B cell (primary cell): ENCODE measurements around the gene PDLIM7. TPM values are rescaled to one million over a fixed set of nuclear protein-coding genes. Genes with fewer than 3 reads are reported as not detected.

ENCODE experiments used
- ATAC-seq: fragments of 200-7000 bp; cut with Tn5 transposase; one replicate; pipeline ENCODE4 v1.10.0; 2021; ENCODE audit warnings: low read depth, mild to moderate bottlenecking, moderate number of reproducible peaks, moderate library complexity
- CTCF ChIA-PET: fragments of 350-600 bp; sonication (Branson Sonifier 250); formaldehyde crosslinking; loops from one replicate; lab custom pipeline; 2021; ENCODE audit warnings: antibody characterized with exemption, inconsistent platforms; lab: Charles Lee
- POLR2A ChIA-PET: fragments of 350-600 bp; sonication (Branson Sonifier 250); formaldehyde crosslinking; loops from one replicate; lab custom pipeline; 2021; ENCODE audit warnings: antibody characterized with exemption; lab: Charles Lee
- DNase-seq: peaks from one replicate; pipeline ENCODE4 v3.0.0; 2013
- H2AFZ ChIP-seq: 2 replicates; pipeline ENCODE4 v1.6.1; 2012; ENCODE audit warnings: mild to moderate bottlenecking, low read depth, low read length; ENCODE audit not compliant: insufficient read depth, poor library complexity, severe bottlenecking
- H3K27ac ChIP-seq, 2 donors: 1 replicate in 1 of 2; 2 replicates in 1 of 2; pipeline ENCODE4 v1.5.1; 2012 to 2013; ENCODE audit warnings: low read length in 2 of 2, mild to moderate bottlenecking in 2 of 2, moderate library complexity in 1 of 2
- H3K27me3 ChIP-seq, 4 experiments: fragments of 200-600 bp in 1 of 4; sonication (generic) in 1 of 4; replicated peaks in 1 of 4; 1 replicate in 2 of 4; 2 replicates in 2 of 4; pipeline versions ENCODE4 v1.6.1 to v1.7.0; 2013 to 2016; ENCODE audit warnings: low read length in 3 of 4, mild to moderate bottlenecking in 2 of 4, mixed read lengths in 1 of 4, moderate library complexity in 1 of 4; ENCODE audit not compliant: insufficient read depth in 4 of 4, control insufficient read depth in 3 of 4; ENCODE audit errors: control extremely low read depth in 1 of 4
- H3K36me3 ChIP-seq, 2 experiments: replicated peaks in 1 of 2; 1 replicate in 1 of 2; 2 replicates in 1 of 2; pipeline versions ENCODE4 v1.6.1 to v1.7.1; 2013; ENCODE audit warnings: low read length in 1 of 2; ENCODE audit not compliant: insufficient read depth in 2 of 2, control insufficient read depth in 1 of 2; ENCODE audit errors: control extremely low read depth in 1 of 2, extremely low read depth in 1 of 2
- H3K4me1 ChIP-seq, 2 donors: fragments of 200-600 bp in 1 of 2; sonication (generic) in 1 of 2; 1 replicate in 1 of 2; 2 replicates in 1 of 2; pipeline versions ENCODE4 v1.5.1 to v1.6.1; 2013 to 2017; ENCODE audit warnings: low read length in 2 of 2; ENCODE audit not compliant: control insufficient read depth in 2 of 2, insufficient read depth in 2 of 2
- H3K4me2 ChIP-seq: replicated peaks from 2 replicates; pipeline ENCODE3; 2012; ENCODE audit warnings: mild to moderate bottlenecking, low read depth, low read length; ENCODE audit not compliant: poor library complexity, severe bottlenecking
- H3K4me3 ChIP-seq, 5 experiments: fragments of 200-600 bp in 1 of 5; sonication (generic) in 1 of 5; 1 replicate in 3 of 5; 2 replicates in 2 of 5; pipeline versions ENCODE4 v1.5.1 to v1.7.0; 2011 to 2016; ENCODE audit warnings: low read length in 4 of 5, mild to moderate bottlenecking in 4 of 5, low read depth in 2 of 5, control low read depth in 1 of 5, moderate library complexity in 1 of 5; ENCODE audit not compliant: insufficient read depth in 1 of 5; ENCODE audit errors: control extremely low read depth in 1 of 5, extremely low read depth in 1 of 5
- H3K79me2 ChIP-seq: fragments of 200-600 bp; sonication (generic); one replicate; pipeline ENCODE4 v1.6.0; 2016; ENCODE audit warnings: low read length; ENCODE audit not compliant: control insufficient read depth, insufficient read depth
- H3K9ac ChIP-seq: fragments of 200-600 bp; sonication (generic); 2 replicates; pipeline ENCODE4 v1.6.1; 2017; ENCODE audit warnings: mild to moderate bottlenecking, low read length, moderate library complexity
- H3K9me3 ChIP-seq, 3 donors: one replicate each; pipeline versions ENCODE4 v1.6.1 to v1.7.1; 2013; ENCODE audit warnings: low read length in 2 of 3; ENCODE audit not compliant: control insufficient read depth in 2 of 3, insufficient read depth in 1 of 3; ENCODE audit errors: control extremely low read depth in 1 of 3
- H4K20me1 ChIP-seq: 2 replicates; pipeline ENCODE4 v1.6.0; 2012; ENCODE audit warnings: mild to moderate bottlenecking, low read length; ENCODE audit not compliant: insufficient read depth, control insufficient read depth, poor library complexity, severe bottlenecking
- H3K27ac Mint-ChIP-seq: one replicate; pipeline ENCODE4 v1.8.0; 2021; ENCODE audit warnings: mixed read lengths
- H3K27me3 Mint-ChIP-seq: one replicate; pipeline ENCODE4 v1.8.0; 2021; ENCODE audit warnings: mixed read lengths
- H3K4me1 Mint-ChIP-seq: one replicate; pipeline ENCODE4 v1.8.0; 2021; ENCODE audit warnings: mixed read lengths
- H3K4me3 Mint-ChIP-seq: one replicate; pipeline ENCODE4 v1.8.0; 2021; ENCODE audit warnings: mixed read lengths
- H3K9me3 Mint-ChIP-seq: one replicate; pipeline ENCODE4 v1.8.0; 2022; ENCODE audit warnings: mixed read lengths; ENCODE audit not compliant: insufficient read depth
- EZH2 ChIP-seq: IDR thresholded peaks from 2 replicates; pipeline ENCODE4 v1.6.1; 2012; ENCODE audit warnings: borderline replicate concordance, low read depth, mild to moderate bottlenecking, moderate library complexity, low read length; ENCODE audit not compliant: insufficient read depth, poor library complexity, severe bottlenecking
- WGBS: methylation state at CpG from one replicate; pipeline ENCODE4 v1.1.5; 2013; ENCODE audit warnings: missing lambda C conversion rate; ENCODE audit not compliant: insufficient coverage; 5-methylcytosine and 5-hydroxymethylcytosine counted together
- intact Hi-C: fragments of 100-400 bp; cut with micrococcal nuclease; formaldehyde crosslinking; loops from one replicate; pipeline ENCODE4 v1.10.0; 2022
- polyA plus RNA-seq: library from polyadenylated mRNA; depleted of rRNA; stranded (reverse); fragments of >200 nt; gene quantifications from 2 replicates; pipeline ENCODE4 v1.2.3, GENCODE V29; 2012
- total RNA-seq, 2 donors: library from RNA; stranded (reverse); fragments of 120-200 nt in 1 of 2; gene quantifications; 1 replicate in 1 of 2; 2 replicates in 1 of 2; pipeline versions ENCODE4 v1.2.3 to v1.2.4, GENCODE V29; 2013 to 2022
- TF ChIP-seq, protein P1 (sequence below): fragments of 200-600 bp; IDR thresholded peaks from one replicate; pipeline ENCODE4 v1.8.0; 2022; ENCODE audit warnings: antibody characterized with exemption, mild to moderate bottlenecking

The PDLIM7 gene
- total and polyA plus RNA-seq, 2 donors (not counting 1 experiment from before 2014, with no cell fraction given), result 23.9 to 25.8 TPM

- Mint-ChIP-seq H3K9me3 (no peaks in the 10 kb centered on the region), H3K4me1 (peaks cover 16% of the 10 kb centered on the region), H3K4me3 (no peak overlapping the region), H3K27me3 (no peaks in the 10 kb centered on the region), H3K27ac (no peak overlapping the region)
- DNase-seq, result no peak
- H3K9me3 ChIP-seq, result no peaks in the 10 kb centered on the region
- no peak overlapping the region for H3K9ac ChIP-seq
- no peak for ATAC-seq
- no peak overlapping the region for H3K4me3 ChIP-seq
- H3K27me3 ChIP-seq, result no peaks in the 10 kb centered on the region
- ChIA-PET POLR2A (no interaction called here), CTCF (interaction anchor here (1.0 kb wide), 1 partner anchor 13 kb away, joined by 3 read pairs; no protein-coding TSS in a partner anchor)
- H3K27ac ChIP-seq, result no peak overlapping the region
- 98% methylated on average over 7 of the region's 12 CpGs for WGBS
- H3K4me1 ChIP-seq, result peaks cover 0 to 4% of the 10 kb centered on the region in 2 donors
- H3K4me2 ChIP-seq, result no peak overlapping the region
- intact Hi-C loops, result no loop called here
- peaks cover 1 to 80% of the 10 kb centered on the region in 2 experiments for H3K36me3 ChIP-seq
- TF ChIP-seq, protein P1, sequence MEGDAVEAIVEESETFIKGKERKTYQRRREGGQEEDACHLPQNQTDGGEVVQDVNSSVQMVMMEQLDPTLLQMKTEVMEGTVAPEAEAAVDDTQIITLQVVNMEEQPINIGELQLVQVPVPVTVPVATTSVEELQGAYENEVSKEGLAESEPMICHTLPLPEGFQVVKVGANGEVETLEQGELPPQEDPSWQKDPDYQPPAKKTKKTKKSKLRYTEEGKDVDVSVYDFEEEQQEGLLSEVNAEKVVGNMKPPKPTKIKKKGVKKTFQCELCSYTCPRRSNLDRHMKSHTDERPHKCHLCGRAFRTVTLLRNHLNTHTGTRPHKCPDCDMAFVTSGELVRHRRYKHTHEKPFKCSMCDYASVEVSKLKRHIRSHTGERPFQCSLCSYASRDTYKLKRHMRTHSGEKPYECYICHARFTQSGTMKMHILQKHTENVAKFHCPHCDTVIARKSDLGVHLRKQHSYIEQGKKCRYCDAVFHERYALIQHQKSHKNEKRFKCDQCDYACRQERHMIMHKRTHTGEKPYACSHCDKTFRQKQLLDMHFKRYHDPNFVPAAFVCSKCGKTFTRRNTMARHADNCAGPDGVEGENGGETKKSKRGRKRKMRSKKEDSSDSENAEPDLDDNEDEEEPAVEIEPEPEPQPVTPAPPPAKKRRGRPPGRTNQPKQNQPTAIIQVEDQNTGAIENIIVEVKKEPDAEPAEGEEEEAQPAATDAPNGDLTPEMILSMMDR, result no peak
- TF ChIP-seq EZH2, result no peak
- H3K79me2 ChIP-seq, result peaks cover 22% of the 10 kb centered on the region
- H2AFZ ChIP-seq, result no peak overlapping the region
- peaks cover 20% of the 10 kb centered on the region for H4K20me1 ChIP-seq
Measured at GRCh38 chr5:177524539-177524900, 27.1 kb upstream of the PDLIM7 start.

- intact Hi-C loops, result no loop called here
- ChIA-PET POLR2A (no interaction called here), CTCF (interaction anchor here (1.0 kb wide), 1 partner anchor 13 kb away, joined by 3 read pairs; no protein-coding TSS in a partner anchor)
- no peak for ATAC-seq
- no peaks in the 10 kb centered on the region for H3K9me3 Mint-ChIP-seq
- peak overlapping the region in 1 of 2 donors; percentile 15 for H3K27ac ChIP-seq
- H3K27me3 ChIP-seq, result no peaks in the 10 kb centered on the region
- H3K36me3 ChIP-seq, result peaks cover 0 to 74% of the 10 kb centered on the region in 2 experiments
- H4K20me1 ChIP-seq, result peaks cover 20% of the 10 kb centered on the region
- no peak overlapping the region for H3K4me3 ChIP-seq
- no peak overlapping the region for H3K9ac ChIP-seq
- no peaks in the 10 kb centered on the region for H3K9me3 ChIP-seq
- H3K27ac Mint-ChIP-seq, result no peak overlapping the region
- peaks cover 20% of the 10 kb centered on the region for H3K4me1 Mint-ChIP-seq
- no peak for DNase-seq
- 96% methylated on average over 19 of the region's 19 CpGs for WGBS
- TF ChIP-seq, protein P1, result no peak
- TF ChIP-seq EZH2, result no peak
- H2AFZ ChIP-seq, result no peak overlapping the region
- no peak overlapping the region for H3K4me3 Mint-ChIP-seq
- H3K4me1 ChIP-seq, result peaks cover 0 to 10% of the 10 kb centered on the region in 2 donors
- no peak overlapping the region for H3K4me2 ChIP-seq
- peaks cover 27% of the 10 kb centered on the region for H3K79me2 ChIP-seq
- no peaks in the 10 kb centered on the region for H3K27me3 Mint-ChIP-seq
Measured at GRCh38 chr5:177523711-177524538, 26.5 kb upstream of the PDLIM7 start.
